GM21390 (cell line): Measurements from ENCODE around the gene PAQR9.

Experiments used
- ATAC-seq: cut with Tn5 transposase; IDR thresholded peaks from one replicate; pipeline ENCODE4 v1.9.1; 2021; ENCODE audit not compliant: unreplicated experiment

PAQR9 gene

GRCh38 chr3:142982038-142982773, 18.7 kb upstream of the PAQR9 start:
- ATAC-seq = no peak

- no peak for ATAC-seq
Measured at GRCh38 chr3:142981108-142981507, 17.6 kb upstream of the PAQR9 start.

DNA sequence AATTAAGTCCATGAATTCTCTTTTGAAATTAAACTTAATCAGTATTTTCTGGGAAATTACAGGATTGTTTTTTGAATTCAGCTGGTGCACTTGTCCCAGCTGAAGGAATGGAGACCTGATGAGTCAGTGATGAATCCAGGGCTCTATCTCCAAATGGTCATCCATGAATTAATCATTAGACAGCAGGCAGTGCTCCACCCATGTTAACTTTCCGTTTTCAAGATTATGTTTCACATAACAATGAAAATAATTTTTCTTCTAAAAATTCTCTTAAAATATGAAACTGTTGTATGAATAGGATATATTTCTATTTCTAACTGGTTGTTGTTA, 13.9 kb upstream of the PAQR9 start:
- no peak for ATAC-seq

GRCh38 chr3:142976621-142977398, 13.3 kb upstream of the PAQR9 start:
- ATAC-seq = no peak

- ATAC-seq = no peak
Measured at GRCh38 chr3:142975316-142975995, 12.0 kb upstream of the PAQR9 start.

GRCh38 chr3:142973217-142974009, 9.9 kb upstream of the PAQR9 start:
- no peak for ATAC-seq

- no peak for ATAC-seq
Measured at GRCh38 chr3:142972092-142972753, 8.7 kb upstream of the PAQR9 start.

- ATAC-seq = no peak
Measured at GRCh38 chr3:142971431-142971830, 8.0 kb upstream of the PAQR9 start.

- no peak for ATAC-seq
Measured at GRCh38 chr3:142968319-142969025, 5.0 kb upstream of the PAQR9 start.

DNA sequence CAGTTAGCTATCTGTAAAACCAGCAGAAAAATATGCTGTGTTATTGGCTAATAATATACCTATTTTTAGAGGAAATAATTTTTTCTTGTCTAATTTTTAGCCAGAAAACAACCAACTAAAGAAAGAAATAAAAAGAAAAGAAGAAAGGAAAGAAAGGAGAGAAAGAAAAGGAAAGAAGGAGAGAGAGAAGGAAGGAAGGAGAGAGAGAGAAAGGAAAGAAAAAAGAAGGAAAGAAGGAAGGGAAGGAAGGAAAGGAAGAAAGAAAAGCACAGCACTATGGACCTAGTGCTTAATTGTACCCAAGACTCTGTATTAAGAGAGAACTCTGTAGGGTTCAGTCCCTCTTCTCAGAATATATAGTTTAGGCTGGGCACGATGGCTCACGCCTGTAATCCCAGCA, 3.3 kb upstream of the PAQR9 start:
- no peak for ATAC-seq

GRCh38 chr3:142965581-142965980, 2.1 kb upstream of the PAQR9 start:
- no peak for ATAC-seq

DNA sequence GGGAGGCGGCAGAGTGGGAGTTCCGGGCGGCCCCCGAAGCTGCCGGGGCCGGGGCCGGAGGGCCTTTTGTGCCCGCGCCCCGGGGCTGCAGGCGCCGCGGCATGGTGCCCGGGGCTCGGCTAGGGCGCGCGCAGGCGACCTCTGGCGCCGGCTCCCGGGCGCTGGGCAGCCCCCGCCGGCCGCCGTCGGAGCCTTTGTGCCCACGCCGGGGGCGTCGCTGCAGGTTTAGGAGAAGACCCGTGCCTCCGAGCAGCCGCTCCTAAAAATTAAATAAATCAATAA, 299 bp downstream of the PAQR9 start:
- no peak for ATAC-seq

GRCh38 chr3:142962520-142963233, 797 bp downstream of the PAQR9 start:
- ATAC-seq = no peak

- ATAC-seq = no peak
Measured at GRCh38 chr3:142962175-142962519, 1.3 kb downstream of the PAQR9 start.

DNA sequence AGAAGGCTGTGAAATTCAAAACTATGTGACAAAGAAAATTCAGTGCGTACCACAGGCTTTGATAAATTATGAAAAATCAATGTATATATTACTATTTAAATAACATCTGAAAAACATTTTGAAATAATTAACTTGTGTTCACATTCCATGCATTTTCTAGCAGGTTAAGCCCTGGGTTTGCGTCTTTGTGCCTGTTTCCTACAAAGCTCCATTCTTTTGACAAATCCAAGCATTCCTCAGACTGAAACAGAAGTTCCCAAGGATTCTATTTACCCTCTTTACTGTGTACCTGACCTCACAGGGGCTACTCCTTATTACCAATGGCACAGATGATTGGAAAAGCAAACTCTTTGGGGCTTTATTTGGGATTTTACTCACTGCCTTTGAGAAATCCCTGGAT, 1.9 kb downstream of the PAQR9 start:
- ATAC-seq = no peak

DNA sequence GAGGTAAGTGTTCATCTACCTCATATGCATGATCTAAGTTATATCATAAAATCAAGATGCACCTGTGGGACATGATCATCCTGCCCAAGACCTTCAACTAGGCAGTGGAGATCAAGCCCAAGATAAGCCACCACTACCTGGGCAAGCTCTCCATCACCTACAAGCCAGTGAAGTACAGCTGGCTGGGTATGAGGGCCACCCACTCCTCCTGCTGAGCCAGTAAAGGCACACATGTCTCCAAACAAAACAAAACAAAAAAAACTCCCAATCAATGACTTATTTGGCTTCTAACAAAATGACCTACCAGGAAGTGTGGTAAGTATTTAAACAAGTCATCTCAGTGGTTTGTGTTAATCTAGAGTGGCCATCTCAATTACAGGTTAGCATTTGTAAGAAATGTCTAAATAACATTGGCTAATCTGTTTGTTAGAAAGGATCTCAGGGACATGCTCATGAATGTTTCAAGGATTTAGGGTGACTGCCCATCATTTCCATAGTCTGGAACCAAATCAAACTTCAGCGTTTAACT, 3.1 kb downstream of the PAQR9 start:
- no peak for ATAC-seq

- ATAC-seq = no peak
Measured at GRCh38 chr3:142958707-142959106, 4.8 kb downstream of the PAQR9 start.

GRCh38 chr3:142953443-142953842, 10.0 kb downstream of the PAQR9 start:
- ATAC-seq = no peak
